GM23338 (cell line): ENCODE measurements around the gene PKM. TPM values are rescaled to one million over a fixed set of nuclear protein-coding genes. Genes with fewer than 3 reads are reported as not detected.
A peak's percentile ranks its signal among the peaks of the same experiment; 100 is the strongest.

Experiments
- ATAC-seq: fragments of 200-7000 bp; cut with Tn5 transposase; 3 replicates; pipeline ENCODE4 v1.9.1; 2020
- DNase-seq: peaks from one replicate; pipeline ENCODE4 v3.0.0-alpha.2; 2015; ENCODE audit warnings: low spot score
- H2AFZ ChIP-seq: fragments of 200-600 bp; sonication (generic); 2 replicates; pipeline ENCODE4 v1.8.0; 2016; ENCODE audit warnings: antibody characterized with exemption, mild to moderate bottlenecking, moderate library complexity
- H3F3A ChIP-seq: fragments of 200-600 bp; sonication (generic); replicated peaks from 2 replicates; pipeline ENCODE4 v1.8.0; 2017; ENCODE audit warnings: antibody characterized with exemption, mixed run types, low read depth
- H3K27ac ChIP-seq: fragments of 200-600 bp; sonication (generic); 2 replicates; pipeline ENCODE4 v1.6.1; 2016; ENCODE audit warnings: low read depth
- H3K27me3 ChIP-seq: fragments of 200-600 bp; sonication (generic); 2 replicates; pipeline ENCODE4 v1.8.0; 2016; ENCODE audit warnings: mild to moderate bottlenecking, mixed run types, moderate library complexity; ENCODE audit not compliant: insufficient read depth
- H3K36me3 ChIP-seq: fragments of 200-600 bp; sonication (generic); 2 replicates; pipeline ENCODE4 v1.8.0; 2016; ENCODE audit warnings: mild to moderate bottlenecking; ENCODE audit not compliant: insufficient read depth
- H3K4me1 ChIP-seq: fragments of 200-600 bp; sonication (generic); 2 replicates; pipeline ENCODE4 v1.8.0; 2016; ENCODE audit warnings: mild to moderate bottlenecking, moderate library complexity; ENCODE audit not compliant: insufficient read depth
- H3K4me2 ChIP-seq: fragments of 200-600 bp; sonication (generic); 2 replicates; pipeline ENCODE4 v1.7.1; 2017; ENCODE audit warnings: mixed run types
- H3K4me3 ChIP-seq: fragments of 200-600 bp; sonication (generic); 2 replicates; pipeline ENCODE4 v1.6.1; 2016; ENCODE audit warnings: mixed run types
- H3K79me2 ChIP-seq: fragments of 200-600 bp; sonication (generic); replicated peaks from 2 replicates; pipeline ENCODE4 v1.8.0; 2017; ENCODE audit warnings: mild to moderate bottlenecking; ENCODE audit not compliant: insufficient read depth
- H3K9me2 ChIP-seq: fragments of 200-600 bp; sonication (generic); 2 replicates; pipeline ENCODE4 v1.8.0; 2017; ENCODE audit not compliant: insufficient read depth
- H4K20me1 ChIP-seq: fragments of 200-600 bp; sonication (generic); replicated peaks from 2 replicates; pipeline ENCODE4 v1.8.0; 2017; ENCODE audit warnings: mild to moderate bottlenecking; ENCODE audit not compliant: insufficient read depth
- H3K27ac Mint-ChIP-seq: 2 replicates; pipeline ENCODE4 v1.8.0; 2020; ENCODE audit warnings: inconsistent platforms, mild to moderate bottlenecking, moderate library complexity, mixed read lengths
- H3K27me3 Mint-ChIP-seq: 3 replicates; pipeline ENCODE4 v1.8.0; 2022; ENCODE audit warnings: low read depth, mild to moderate bottlenecking, moderate library complexity, mixed read lengths, inconsistent platforms; ENCODE audit not compliant: insufficient read depth, poor library complexity
- H3K36me3 Mint-ChIP-seq: 3 replicates; pipeline ENCODE4 v1.8.0; 2021; ENCODE audit warnings: low read depth, mild to moderate bottlenecking, inconsistent platforms, moderate library complexity, mixed read lengths
- H3K4me1 Mint-ChIP-seq: 3 replicates; pipeline ENCODE4 v1.8.0; 2020; ENCODE audit warnings: mild to moderate bottlenecking, inconsistent platforms, mixed read lengths
- H3K4me3 Mint-ChIP-seq: 3 replicates; pipeline ENCODE4 v1.8.0; 2021; ENCODE audit warnings: moderate library complexity, mild to moderate bottlenecking, inconsistent platforms, mixed read lengths
- H3K9me3 Mint-ChIP-seq: 3 replicates; pipeline ENCODE4 v1.8.0; 2020; ENCODE audit warnings: moderate library complexity, mild to moderate bottlenecking, inconsistent platforms, mixed read lengths
- CREB1 ChIP-seq: fragments of 250-450 bp; sonication (Bioruptor Pico); IDR thresholded peaks from 2 replicates; pipeline ENCODE4 v1.5.0; 2020; ENCODE audit warnings: low read depth, mild to moderate bottlenecking, moderate library complexity
- EZH2 ChIP-seq: fragments of 200-600 bp; sonication (generic); IDR thresholded peaks from one replicate; pipeline ENCODE4 v1.8.0; 2017; ENCODE audit warnings: antibody characterized with exemption, mild to moderate bottlenecking, low read depth; ENCODE audit not compliant: unreplicated experiment
- EZH2phosphoT487 ChIP-seq: fragments of 200-600 bp; sonication (generic); IDR thresholded peaks from one replicate; pipeline ENCODE4 v1.8.1; 2018; ENCODE audit warnings: antibody characterized with exemption; ENCODE audit not compliant: unreplicated experiment
- JUNB ChIP-seq: IDR thresholded peaks from one replicate; pipeline ENCODE4 v1.6.1; 2016; ENCODE audit warnings: antibody characterized with exemption; ENCODE audit not compliant: unreplicated experiment
- NANOG ChIP-seq: IDR thresholded peaks from 2 replicates; pipeline ENCODE4 v1.6.1; 2016; ENCODE audit warnings: antibody characterized with exemption, borderline replicate concordance
- POLR2AphosphoS5 ChIP-seq: IDR thresholded peaks from 2 replicates; pipeline ENCODE4 v1.6.1; 2016; ENCODE audit warnings: antibody characterized with exemption, low read depth
- STAT1 ChIP-seq: IDR thresholded peaks from one replicate; pipeline ENCODE4 v1.6.1; 2016; ENCODE audit warnings: antibody characterized with exemption; ENCODE audit not compliant: unreplicated experiment
- ZNF114 ChIP-seq: fragments of 250-450 bp; sonication (Bioruptor Pico); IDR thresholded peaks from 2 replicates; pipeline ENCODE4 v1.5.0; 2020; ENCODE audit warnings: mild to moderate bottlenecking, moderate library complexity
- ZNF331 ChIP-seq: fragments of 250-450 bp; sonication (Bioruptor Pico); IDR thresholded peaks from 2 replicates; pipeline ENCODE4 v1.5.0; 2020; ENCODE audit warnings: low read depth, mild to moderate bottlenecking, moderate library complexity
- polyA plus RNA-seq: library from polyadenylated mRNA; unstranded; fragments of >200 nt; fragmentation: Nextera tagmentation; extraction: Ambion mirVana; gene quantifications from 2 replicates; pipeline ENCODE4 v1.2.1, GENCODE V29; 2016
- total RNA-seq: library from RNA; depleted of rRNA; stranded (reverse); fragments of >200 nt; shearing (Covaris generic); gene quantifications from 2 replicates; pipeline ENCODE4 v1.2.3, GENCODE V29; 2014
- TF ChIP-seq, protein P1 (sequence below), 2 experiments: fragments of 200-600 bp in 1 of 2; sonication (generic) in 1 of 2; conservative IDR thresholded peaks; 2 replicates each; pipeline versions ENCODE4 v1.5.1 to v1.6.1; 2016 to 2017; ENCODE audit warnings: antibody characterized with exemption in 2 of 2, low read depth in 2 of 2, mild to moderate bottlenecking in 2 of 2, moderate library complexity in 1 of 2
- TF ChIP-seq, protein P2 (sequence below): IDR thresholded peaks from 2 replicates; pipeline ENCODE4 v1.6.1; 2016; ENCODE audit warnings: antibody characterized with exemption
- TF ChIP-seq, protein P3 (sequence below): fragments of 250-450 bp; sonication (Bioruptor Pico); IDR thresholded peaks from 2 replicates; pipeline ENCODE4 v1.5.0; 2020; ENCODE audit warnings: mild to moderate bottlenecking, moderate library complexity
- TF ChIP-seq, protein P4 (sequence below): IDR thresholded peaks from one replicate; pipeline ENCODE4 v1.6.1; 2018; ENCODE audit warnings: antibody characterized with exemption; ENCODE audit not compliant: unreplicated experiment

The PKM gene
- total and polyA plus RNA-seq, 2 experiments from 2014 or later, result 432 to 1,137 TPM

DNA sequence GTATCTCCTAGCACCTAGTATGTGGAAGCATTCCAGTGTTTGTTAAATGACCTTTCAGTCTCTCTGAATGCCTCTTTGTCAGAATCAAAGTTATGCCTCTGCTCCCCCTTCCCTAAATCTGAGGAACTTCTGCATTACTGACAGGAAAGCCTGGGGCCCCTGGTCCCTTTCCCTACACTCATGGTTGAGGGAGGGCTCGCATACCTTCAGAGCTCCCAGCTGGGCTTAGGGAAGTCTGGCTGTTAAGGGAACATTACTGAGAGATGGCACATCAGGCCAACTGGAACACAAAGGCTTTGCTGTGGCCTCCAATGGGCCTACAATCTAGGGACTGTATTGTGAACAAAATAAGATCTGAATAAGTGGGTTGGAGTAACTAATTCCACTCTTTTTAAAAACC is 10.3 kb downstream of the PKM start:
- H3K27ac ChIP-seq, result no peak overlapping the region
- H3K9me2 ChIP-seq, result no peaks in the 10 kb centered on the region
- no peak overlapping the region for H3K4me3 ChIP-seq
- H3K27ac Mint-ChIP-seq, result no peak overlapping the region
- H3K27me3 Mint-ChIP-seq, result peaks cover 5% of the 10 kb centered on the region
- peaks cover 19% of the 10 kb centered on the region for H3K4me1 ChIP-seq
- H3K4me3 Mint-ChIP-seq, result no peak overlapping the region
- DNase-seq (peak; percentile 48), ATAC-seq (peak; percentile 71)
- H3K4me2 ChIP-seq, result no peak overlapping the region
- H3K4me1 Mint-ChIP-seq, result peaks cover 37% of the 10 kb centered on the region
- H3K79me2 ChIP-seq, result peaks cover 95% of the 10 kb centered on the region
- H2AFZ ChIP-seq, result no peak overlapping the region
- H3K36me3 Mint-ChIP-seq, result peaks cover 80% of the 10 kb centered on the region
- TF ChIP-seq CREB1, result no peak
- no peak for TF ChIP-seq EZH2
- TF ChIP-seq ZNF331 (CRISPR knock-in tag), result no peak
- no peak for TF ChIP-seq JUNB
- TF ChIP-seq, protein P1, sequence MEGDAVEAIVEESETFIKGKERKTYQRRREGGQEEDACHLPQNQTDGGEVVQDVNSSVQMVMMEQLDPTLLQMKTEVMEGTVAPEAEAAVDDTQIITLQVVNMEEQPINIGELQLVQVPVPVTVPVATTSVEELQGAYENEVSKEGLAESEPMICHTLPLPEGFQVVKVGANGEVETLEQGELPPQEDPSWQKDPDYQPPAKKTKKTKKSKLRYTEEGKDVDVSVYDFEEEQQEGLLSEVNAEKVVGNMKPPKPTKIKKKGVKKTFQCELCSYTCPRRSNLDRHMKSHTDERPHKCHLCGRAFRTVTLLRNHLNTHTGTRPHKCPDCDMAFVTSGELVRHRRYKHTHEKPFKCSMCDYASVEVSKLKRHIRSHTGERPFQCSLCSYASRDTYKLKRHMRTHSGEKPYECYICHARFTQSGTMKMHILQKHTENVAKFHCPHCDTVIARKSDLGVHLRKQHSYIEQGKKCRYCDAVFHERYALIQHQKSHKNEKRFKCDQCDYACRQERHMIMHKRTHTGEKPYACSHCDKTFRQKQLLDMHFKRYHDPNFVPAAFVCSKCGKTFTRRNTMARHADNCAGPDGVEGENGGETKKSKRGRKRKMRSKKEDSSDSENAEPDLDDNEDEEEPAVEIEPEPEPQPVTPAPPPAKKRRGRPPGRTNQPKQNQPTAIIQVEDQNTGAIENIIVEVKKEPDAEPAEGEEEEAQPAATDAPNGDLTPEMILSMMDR (conservative IDR thresholded peaks at IDR 0.05; ENCODE audit: low read depth in 2 of 2), result no peak
- TF ChIP-seq, protein P2, sequence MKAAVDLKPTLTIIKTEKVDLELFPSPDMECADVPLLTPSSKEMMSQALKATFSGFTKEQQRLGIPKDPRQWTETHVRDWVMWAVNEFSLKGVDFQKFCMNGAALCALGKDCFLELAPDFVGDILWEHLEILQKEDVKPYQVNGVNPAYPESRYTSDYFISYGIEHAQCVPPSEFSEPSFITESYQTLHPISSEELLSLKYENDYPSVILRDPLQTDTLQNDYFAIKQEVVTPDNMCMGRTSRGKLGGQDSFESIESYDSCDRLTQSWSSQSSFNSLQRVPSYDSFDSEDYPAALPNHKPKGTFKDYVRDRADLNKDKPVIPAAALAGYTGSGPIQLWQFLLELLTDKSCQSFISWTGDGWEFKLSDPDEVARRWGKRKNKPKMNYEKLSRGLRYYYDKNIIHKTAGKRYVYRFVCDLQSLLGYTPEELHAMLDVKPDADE, result no peak
- TF ChIP-seq NANOG, result no peak
- no peak for TF ChIP-seq EZH2phosphoT487
- TF ChIP-seq ZNF114 (CRISPR knock-in tag), result no peak
- TF ChIP-seq, protein P3, sequence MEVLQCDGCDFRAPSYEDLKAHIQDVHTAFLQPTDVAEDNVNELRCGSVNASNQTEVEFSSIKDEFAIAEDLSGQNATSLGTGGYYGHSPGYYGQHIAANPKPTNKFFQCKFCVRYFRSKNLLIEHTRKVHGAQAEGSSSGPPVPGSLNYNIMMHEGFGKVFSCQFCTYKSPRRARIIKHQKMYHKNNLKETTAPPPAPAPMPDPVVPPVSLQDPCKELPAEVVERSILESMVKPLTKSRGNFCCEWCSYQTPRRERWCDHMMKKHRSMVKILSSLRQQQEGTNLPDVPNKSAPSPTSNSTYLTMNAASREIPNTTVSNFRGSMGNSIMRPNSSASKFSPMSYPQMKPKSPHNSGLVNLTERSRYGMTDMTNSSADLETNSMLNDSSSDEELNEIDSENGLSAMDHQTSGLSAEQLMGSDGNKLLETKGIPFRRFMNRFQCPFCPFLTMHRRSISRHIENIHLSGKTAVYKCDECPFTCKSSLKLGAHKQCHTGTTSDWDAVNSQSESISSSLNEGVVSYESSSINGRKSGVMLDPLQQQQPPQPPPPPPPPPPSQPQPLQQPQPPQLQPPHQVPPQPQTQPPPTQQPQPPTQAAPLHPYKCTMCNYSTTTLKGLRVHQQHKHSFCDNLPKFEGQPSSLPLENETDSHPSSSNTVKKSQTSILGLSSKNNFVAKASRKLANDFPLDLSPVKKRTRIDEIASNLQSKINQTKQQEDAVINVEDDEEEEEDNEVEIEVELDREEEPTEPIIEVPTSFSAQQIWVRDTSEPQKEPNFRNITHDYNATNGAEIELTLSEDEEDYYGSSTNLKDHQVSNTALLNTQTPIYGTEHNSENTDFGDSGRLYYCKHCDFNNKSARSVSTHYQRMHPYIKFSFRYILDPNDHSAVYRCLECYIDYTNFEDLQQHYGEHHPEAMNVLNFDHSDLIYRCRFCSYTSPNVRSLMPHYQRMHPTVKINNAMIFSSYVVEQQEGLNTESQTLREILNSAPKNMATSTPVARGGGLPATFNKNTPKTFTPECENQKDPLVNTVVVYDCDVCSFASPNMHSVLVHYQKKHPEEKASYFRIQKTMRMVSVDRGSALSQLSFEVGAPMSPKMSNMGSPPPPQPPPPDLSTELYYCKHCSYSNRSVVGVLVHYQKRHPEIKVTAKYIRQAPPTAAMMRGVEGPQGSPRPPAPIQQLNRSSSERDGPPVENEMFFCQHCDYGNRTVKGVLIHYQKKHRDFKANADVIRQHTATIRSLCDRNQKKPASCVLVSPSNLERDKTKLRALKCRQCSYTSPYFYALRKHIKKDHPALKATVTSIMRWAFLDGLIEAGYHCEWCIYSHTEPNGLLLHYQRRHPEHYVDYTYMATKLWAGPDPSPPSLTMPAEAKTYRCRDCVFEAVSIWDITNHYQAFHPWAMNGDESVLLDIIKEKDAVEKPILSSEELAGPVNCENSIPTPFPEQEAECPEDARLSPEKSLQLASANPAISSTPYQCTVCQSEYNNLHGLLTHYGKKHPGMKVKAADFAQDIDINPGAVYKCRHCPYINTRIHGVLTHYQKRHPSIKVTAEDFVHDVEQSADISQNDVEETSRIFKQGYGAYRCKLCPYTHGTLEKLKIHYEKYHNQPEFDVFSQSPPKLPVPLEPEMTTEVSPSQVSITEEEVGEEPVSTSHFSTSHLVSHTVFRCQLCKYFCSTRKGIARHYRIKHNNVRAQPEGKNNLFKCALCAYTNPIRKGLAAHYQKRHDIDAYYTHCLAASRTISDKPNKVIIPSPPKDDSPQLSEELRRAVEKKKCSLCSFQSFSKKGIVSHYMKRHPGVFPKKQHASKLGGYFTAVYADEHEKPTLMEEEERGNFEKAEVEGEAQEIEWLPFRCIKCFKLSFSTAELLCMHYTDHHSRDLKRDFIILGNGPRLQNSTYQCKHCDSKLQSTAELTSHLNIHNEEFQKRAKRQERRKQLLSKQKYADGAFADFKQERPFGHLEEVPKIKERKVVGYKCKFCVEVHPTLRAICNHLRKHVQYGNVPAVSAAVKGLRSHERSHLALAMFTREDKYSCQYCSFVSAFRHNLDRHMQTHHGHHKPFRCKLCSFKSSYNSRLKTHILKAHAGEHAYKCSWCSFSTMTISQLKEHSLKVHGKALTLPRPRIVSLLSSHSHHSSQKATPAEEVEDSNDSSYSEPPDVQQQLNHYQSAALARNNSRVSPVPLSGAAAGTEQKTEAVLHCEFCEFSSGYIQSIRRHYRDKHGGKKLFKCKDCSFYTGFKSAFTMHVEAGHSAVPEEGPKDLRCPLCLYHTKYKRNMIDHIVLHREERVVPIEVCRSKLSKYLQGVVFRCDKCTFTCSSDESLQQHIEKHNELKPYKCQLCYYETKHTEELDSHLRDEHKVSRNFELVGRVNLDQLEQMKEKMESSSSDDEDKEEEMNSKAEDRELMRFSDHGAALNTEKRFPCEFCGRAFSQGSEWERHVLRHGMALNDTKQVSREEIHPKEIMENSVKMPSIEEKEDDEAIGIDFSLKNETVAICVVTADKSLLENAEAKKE (CRISPR knock-in tag), result no peak
- TF ChIP-seq POLR2AphosphoS5, result no peak
- no peak for TF ChIP-seq STAT1
- TF ChIP-seq, protein P4, sequence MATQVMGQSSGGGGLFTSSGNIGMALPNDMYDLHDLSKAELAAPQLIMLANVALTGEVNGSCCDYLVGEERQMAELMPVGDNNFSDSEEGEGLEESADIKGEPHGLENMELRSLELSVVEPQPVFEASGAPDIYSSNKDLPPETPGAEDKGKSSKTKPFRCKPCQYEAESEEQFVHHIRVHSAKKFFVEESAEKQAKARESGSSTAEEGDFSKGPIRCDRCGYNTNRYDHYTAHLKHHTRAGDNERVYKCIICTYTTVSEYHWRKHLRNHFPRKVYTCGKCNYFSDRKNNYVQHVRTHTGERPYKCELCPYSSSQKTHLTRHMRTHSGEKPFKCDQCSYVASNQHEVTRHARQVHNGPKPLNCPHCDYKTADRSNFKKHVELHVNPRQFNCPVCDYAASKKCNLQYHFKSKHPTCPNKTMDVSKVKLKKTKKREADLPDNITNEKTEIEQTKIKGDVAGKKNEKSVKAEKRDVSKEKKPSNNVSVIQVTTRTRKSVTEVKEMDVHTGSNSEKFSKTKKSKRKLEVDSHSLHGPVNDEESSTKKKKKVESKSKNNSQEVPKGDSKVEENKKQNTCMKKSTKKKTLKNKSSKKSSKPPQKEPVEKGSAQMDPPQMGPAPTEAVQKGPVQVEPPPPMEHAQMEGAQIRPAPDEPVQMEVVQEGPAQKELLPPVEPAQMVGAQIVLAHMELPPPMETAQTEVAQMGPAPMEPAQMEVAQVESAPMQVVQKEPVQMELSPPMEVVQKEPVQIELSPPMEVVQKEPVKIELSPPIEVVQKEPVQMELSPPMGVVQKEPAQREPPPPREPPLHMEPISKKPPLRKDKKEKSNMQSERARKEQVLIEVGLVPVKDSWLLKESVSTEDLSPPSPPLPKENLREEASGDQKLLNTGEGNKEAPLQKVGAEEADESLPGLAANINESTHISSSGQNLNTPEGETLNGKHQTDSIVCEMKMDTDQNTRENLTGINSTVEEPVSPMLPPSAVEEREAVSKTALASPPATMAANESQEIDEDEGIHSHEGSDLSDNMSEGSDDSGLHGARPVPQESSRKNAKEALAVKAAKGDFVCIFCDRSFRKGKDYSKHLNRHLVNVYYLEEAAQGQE, result no peak
- peaks cover 21% of the 10 kb centered on the region for H3F3A ChIP-seq
- H3K9me3 Mint-ChIP-seq, result no peaks in the 10 kb centered on the region
- H3K27me3 ChIP-seq, result no peaks in the 10 kb centered on the region
- H3K36me3 ChIP-seq, result peaks cover 70% of the 10 kb centered on the region
- H4K20me1 ChIP-seq, result peaks cover 91% of the 10 kb centered on the region
